ENCODE results near the gene PLIN4.
"Not testable (repeated sequence)": the region's sequence is repeated elsewhere in the genome, so short reads cannot be mapped to it uniquely, and the experiment has no call there.

Gene PLIN4

GRCh38 chr19:4518345-4519171, at the start of gene PLIN4:
TSS of gene PLIN4 (minus strand) at chr19:4518486. CDS start at chr19:4518272, 214 bp downstream.
- peak; percentile 56 for DNase-seq

- peak; percentile 57 for DNase-seq
Observed at GRCh38 chr19:4567584-4568071, 49.3 kb upstream of the PLIN4 start.

GRCh38 chr19:4566402-4567051, 48.2 kb upstream of the PLIN4 start:
- DNase-seq, result peak; percentile 76

- DNase-seq, result not testable (repeated sequence)
Observed at GRCh38 chr19:4563562-4563961, 45.3 kb upstream of the PLIN4 start.

- DNase-seq, result not testable (repeated sequence)
Observed at GRCh38 chr19:4562085-4562484, 43.8 kb upstream of the PLIN4 start.

- DNase-seq, result no peak
Observed at GRCh38 chr19:4559569-4559968, 41.3 kb upstream of the PLIN4 start, which contains the start of gene SEMA6B. TSS of gene SEMA6B (minus strand) at chr19:4559684. CDS start at chr19:4558457, 1,227 bp downstream.

GRCh38 chr19:4557971-4558941, 40.0 kb upstream of the PLIN4 start:
- peak; percentile 38 for DNase-seq

GRCh38 chr19:4557144-4557970, 39.1 kb upstream of the PLIN4 start:
- DNase-seq, result peak; percentile 44

- peak; percentile 33 for DNase-seq
Observed at GRCh38 chr19:4556597-4557127, 38.4 kb upstream of the PLIN4 start.

- peak; percentile 45 for DNase-seq
Observed at GRCh38 chr19:4555657-4556561, 37.6 kb upstream of the PLIN4 start.

- no peak for DNase-seq
Observed at GRCh38 chr19:4554717-4555116, 36.4 kb upstream of the PLIN4 start.

GRCh38 chr19:4553775-4554174, 35.5 kb upstream of the PLIN4 start:
- no peak for DNase-seq

- no peak for DNase-seq
Observed at GRCh38 chr19:4553092-4553695, 34.9 kb upstream of the PLIN4 start.

- no peak for DNase-seq
Observed at GRCh38 chr19:4552525-4552819, 34.2 kb upstream of the PLIN4 start.

GRCh38 chr19:4550479-4551050, 32.3 kb upstream of the PLIN4 start:
- DNase-seq, result no peak

GRCh38 chr19:4550018-4550417, 31.7 kb upstream of the PLIN4 start:
- DNase-seq, result no peak

- no peak for DNase-seq
Observed at GRCh38 chr19:4548238-4548584, 29.9 kb upstream of the PLIN4 start.

GRCh38 chr19:4547303-4548237, 29.3 kb upstream of the PLIN4 start:
- peak; percentile 56 for DNase-seq
